Measurements from ENCODE around the gene CD44. TPM values are rescaled to one million over a fixed set of nuclear protein-coding genes. Genes with fewer than 3 reads are reported as not detected.

Gene CD44
- total and polyA plus RNA-seq, 9 donors = 8.3 to 330 (median 26.0) TPM

- Histone ChIP-seq H3K4me1 (ENCODE audit: insufficient read depth) (no peaks in the 10 kb centered on the region), H3K9me3 (no peaks in the 10 kb centered on the region), H3K36me3 (no peaks in the 10 kb centered on the region), H3K27ac (no peak overlapping the region), H3K4me3 (no peak overlapping the region), H3K27me3 (no peaks in the 10 kb centered on the region)
- intact Hi-C loops (cut with DNase I) = no loop called here
- DNase-seq = no peak
- 67 to 72% (median 67%) methylated on average over 3 of the region's 3 CpGs for WGBS, 3 donors
- TF ChIP-seq CTCF (IDR thresholded peaks at IDR 0.05) = no peak
- TF ChIP-seq POLR2A (IDR thresholded peaks at IDR 0.05) = no peak
- no peak for TF ChIP-seq EP300 (IDR thresholded peaks at IDR 0.05)
Measured at GRCh38 chr11:35151683-35152280, 12.8 kb downstream of the CD44 start.

GRCh38 chr11:35152575-35152974 lies 13.6 kb downstream of the CD44 start:
- no peak for DNase-seq
- Histone ChIP-seq H3K4me3 (no peak overlapping the region), H3K36me3 (no peaks in the 10 kb centered on the region), H3K9me3 (no peaks in the 10 kb centered on the region), H3K27ac (no peak overlapping the region), H3K4me1 (ENCODE audit: insufficient read depth) (no peaks in the 10 kb centered on the region), H3K27me3 (no peaks in the 10 kb centered on the region)
- no peak for TF ChIP-seq EP300 (IDR thresholded peaks at IDR 0.05)
- no peak for TF ChIP-seq CTCF (IDR thresholded peaks at IDR 0.05)
- TF ChIP-seq POLR2A (IDR thresholded peaks at IDR 0.05) = no peak
- 94 to 96% (median 94%) methylated on average over 3 of the region's 3 CpGs for WGBS, 3 donors
- intact Hi-C loops (cut with DNase I) = no loop called here

GRCh38 chr11:35153280-35153679 lies 14.3 kb downstream of the CD44 start:
- TF ChIP-seq POLR2A (IDR thresholded peaks at IDR 0.05) (no peak), CTCF (IDR thresholded peaks at IDR 0.05) (no peak), EP300 (IDR thresholded peaks at IDR 0.05) (no peak)
- no peaks in the 10 kb centered on the region for H3K9me3 ChIP-seq
- H3K27me3 ChIP-seq = no peaks in the 10 kb centered on the region
- no peak overlapping the region for H3K4me3 ChIP-seq
- no peaks in the 10 kb centered on the region for H3K4me1 ChIP-seq (ENCODE audit: insufficient read depth)
- H3K27ac ChIP-seq = no peak overlapping the region
- H3K36me3 ChIP-seq = no peaks in the 10 kb centered on the region
- no peak for DNase-seq
- intact Hi-C loops (cut with DNase I) = no loop called here
- 91 to 98% (median 94%) methylated on average over 2 of the region's 2 CpGs for WGBS, 3 donors

- Histone ChIP-seq H3K27ac (no peak overlapping the region), H3K4me1 (ENCODE audit: insufficient read depth) (no peaks in the 10 kb centered on the region), H3K4me3 (no peak overlapping the region), H3K9me3 (no peaks in the 10 kb centered on the region), H3K36me3 (no peaks in the 10 kb centered on the region), H3K27me3 (no peaks in the 10 kb centered on the region)
- WGBS, 3 donors = 95 to 99% (median 97%) methylated on average over 1 of the region's 1 CpG
- TF ChIP-seq POLR2A (IDR thresholded peaks at IDR 0.05) (no peak), CTCF (IDR thresholded peaks at IDR 0.05) (no peak)
- no peak for DNase-seq
- intact Hi-C loops (cut with DNase I) = no loop called here
Measured at GRCh38 chr11:35154952-35155351, 16.0 kb downstream of the CD44 start.

All from ovary (tissue), 9 donors.